ENCODE data around the gene NR2C1.

DNA sequence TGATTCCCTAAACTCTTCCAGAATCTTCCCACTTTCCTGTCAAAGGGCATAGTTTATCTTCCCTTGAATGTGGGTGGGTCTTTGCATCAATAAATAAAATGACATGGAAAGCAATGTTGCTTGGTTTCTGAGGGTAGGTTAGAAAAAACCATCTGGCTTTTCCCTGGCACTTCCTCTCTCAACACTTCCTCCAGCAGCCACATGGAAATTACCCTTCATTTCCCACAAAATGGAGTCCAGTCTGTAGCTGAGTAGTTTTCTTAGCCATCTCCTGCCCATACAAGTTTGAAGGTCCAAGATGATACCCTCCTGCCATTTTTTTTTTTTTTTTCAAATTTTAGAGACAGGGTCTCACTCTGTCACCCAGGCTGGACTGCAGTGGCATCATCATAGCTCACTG, 58.9 kb downstream of the NR2C1 start:
- TF ChIP-seq, protein P1, sequence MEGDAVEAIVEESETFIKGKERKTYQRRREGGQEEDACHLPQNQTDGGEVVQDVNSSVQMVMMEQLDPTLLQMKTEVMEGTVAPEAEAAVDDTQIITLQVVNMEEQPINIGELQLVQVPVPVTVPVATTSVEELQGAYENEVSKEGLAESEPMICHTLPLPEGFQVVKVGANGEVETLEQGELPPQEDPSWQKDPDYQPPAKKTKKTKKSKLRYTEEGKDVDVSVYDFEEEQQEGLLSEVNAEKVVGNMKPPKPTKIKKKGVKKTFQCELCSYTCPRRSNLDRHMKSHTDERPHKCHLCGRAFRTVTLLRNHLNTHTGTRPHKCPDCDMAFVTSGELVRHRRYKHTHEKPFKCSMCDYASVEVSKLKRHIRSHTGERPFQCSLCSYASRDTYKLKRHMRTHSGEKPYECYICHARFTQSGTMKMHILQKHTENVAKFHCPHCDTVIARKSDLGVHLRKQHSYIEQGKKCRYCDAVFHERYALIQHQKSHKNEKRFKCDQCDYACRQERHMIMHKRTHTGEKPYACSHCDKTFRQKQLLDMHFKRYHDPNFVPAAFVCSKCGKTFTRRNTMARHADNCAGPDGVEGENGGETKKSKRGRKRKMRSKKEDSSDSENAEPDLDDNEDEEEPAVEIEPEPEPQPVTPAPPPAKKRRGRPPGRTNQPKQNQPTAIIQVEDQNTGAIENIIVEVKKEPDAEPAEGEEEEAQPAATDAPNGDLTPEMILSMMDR (IDR thresholded peaks at IDR 0.05), result no peak
- TF ChIP-seq POLR2A (IDR thresholded peaks at IDR 0.05), result no peak
